ENCODE data around the gene EXOC7.
"Not testable (repeated sequence)": the region's sequence is repeated elsewhere in the genome, so short reads cannot be mapped to it uniquely, and the experiment has no call there.

EXOC7 gene

GRCh38 chr17:76085731-76086366 lies 17.7 kb downstream of the EXOC7 start:
- no peak for DNase-seq

DNA sequence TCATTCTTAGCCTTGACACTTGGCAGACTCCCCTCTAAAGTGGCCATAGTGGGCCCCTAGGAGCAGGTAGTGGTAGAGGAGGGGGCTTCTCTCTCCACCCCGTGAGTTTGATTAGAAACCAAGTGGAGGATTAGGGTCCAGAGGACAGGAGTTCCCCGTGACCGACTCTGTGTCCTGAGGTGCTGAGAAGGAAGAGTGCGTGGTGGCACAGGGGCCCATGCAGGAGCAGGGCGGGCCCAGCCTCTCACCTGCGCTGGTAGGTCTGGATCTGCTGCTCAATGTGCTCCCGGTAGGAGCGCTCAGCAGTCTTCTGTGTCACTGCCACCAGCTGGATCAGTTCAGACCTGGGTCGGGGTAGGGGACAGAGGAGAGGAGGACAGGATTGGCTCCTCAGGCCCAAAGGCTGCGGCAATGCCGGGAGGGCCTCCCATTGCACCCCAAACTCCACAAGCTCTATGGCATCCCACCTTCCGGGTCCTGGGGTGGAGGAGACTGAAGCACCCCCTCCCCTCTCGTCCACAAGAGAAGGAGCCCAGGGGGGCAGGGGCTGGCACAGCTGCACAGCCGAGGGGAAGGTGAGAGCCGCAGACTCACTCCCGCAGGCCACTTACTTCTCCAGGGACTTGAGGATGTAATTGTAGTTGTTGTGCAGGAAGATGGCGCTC lies 18.4 kb downstream of the EXOC7 start:
- DNase-seq = no peak

GRCh38 chr17:76083536-76084182 lies 19.9 kb downstream of the EXOC7 start:
- no peak for DNase-seq

DNA sequence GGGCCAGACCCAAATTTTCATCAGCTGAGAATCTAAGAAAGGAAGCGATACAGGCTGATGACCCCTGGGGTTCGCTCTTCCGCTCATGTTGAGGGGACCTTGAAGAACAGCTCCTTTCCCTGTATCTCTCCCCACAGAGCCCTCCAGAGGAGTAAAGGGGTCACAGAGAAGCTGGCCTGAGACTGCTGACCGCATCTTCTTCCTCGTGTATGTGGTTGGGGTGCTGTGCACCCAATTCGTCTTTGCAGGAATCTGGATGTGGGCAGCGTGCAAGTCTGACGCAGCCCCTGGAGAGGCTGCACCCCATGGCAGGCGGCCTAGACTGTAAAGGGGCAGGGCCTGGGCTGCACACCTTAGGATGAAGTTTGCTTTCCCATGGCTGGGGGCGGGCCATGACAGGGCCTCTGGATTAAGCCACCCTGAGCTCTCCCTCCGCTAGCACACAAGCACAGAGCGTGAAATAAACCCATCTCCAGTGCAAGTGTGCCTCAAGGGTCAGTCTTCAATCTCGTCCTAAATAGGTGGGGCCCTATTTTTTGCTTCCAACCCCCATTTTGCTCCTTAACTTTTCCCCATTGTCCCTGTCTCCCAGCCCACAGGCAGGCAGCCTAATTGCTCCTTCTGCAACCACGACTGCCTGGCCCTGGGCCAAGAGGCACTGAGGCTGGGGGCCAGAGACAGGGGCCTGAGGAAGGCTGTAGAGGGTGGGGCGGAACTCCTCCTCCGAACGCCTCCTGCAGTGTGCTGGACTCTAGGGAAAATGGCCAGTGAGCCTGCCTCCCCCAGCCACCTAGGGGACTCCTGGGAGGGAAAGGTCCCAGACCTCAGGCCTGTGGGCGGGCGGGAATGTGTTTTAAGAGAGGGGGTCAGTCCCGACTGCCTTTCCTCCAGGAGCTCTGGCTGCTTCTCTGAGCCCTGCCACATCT lies 21.0 kb downstream of the EXOC7 start:
- no peak for DNase-seq

GRCh38 chr17:76081295-76082210 lies 22.0 kb downstream of the EXOC7 start:
- DNase-seq = no peak

GRCh38 chr17:76080768-76081287 lies 22.8 kb downstream of the EXOC7 start:
- DNase-seq = no peak

- DNase-seq = no peak
These were observed 23.4 kb downstream of the EXOC7 start for GRCh38 chr17:76079956-76080767.

DNA sequence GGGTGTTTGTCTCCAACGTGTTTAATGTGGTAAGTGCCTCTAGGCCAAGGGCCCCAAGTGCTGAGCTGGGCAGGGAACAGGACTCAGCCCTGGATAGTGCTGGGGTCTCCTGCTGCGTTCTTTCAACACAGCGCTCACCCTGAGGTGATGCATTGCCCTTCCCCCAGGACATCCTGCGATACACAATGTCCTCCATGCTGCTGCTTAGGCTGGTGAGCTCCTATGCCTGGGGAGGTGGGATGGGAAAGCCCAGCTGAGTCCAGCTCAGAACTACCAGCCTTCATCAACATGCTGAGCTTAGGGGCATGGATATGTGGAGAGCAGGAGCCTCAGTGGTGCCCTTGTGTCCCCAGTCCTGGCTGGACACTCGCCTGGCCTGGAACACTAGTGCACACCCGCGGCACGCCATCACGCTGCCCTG lies 24.0 kb downstream of the EXOC7 start:
- DNase-seq = no peak

DNA sequence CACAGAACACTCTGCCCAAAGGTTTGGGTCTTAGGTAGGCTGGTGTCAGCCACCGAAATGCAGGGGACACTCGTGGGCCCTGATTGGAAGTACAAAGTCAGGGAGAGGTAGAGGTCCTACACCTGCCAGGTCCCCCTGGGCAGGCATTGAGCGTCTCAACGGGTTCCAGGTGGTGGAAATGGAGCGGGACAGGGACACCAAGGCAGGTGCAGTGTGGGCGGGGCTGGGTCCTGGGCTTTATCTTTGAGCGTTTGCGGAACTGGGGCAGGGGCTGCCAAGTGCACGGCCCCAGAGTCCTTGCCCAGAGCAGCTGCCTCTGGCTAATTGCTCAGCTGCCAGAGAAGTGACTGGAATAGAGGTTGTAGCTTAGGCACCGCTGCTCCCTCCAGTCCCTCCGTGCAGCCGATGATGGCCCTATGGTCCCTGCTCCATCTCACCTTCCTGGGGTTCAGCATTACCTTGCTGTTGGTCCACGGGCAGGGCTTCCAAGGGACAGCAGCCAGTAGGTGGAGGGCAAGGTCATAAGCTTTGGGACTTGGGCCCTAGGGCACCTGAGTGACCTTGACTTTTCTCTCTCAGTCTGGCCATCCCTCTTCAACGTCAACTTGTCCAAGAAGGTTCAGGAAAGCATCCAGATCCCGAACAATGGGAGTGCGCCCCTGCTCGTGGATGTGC lies 24.6 kb downstream of the EXOC7 start, which contains the start of gene ZACN:
TSS of gene ZACN (plus strand) at position 323 of the 675 bp plus-strand sequence. CDS start at position 406, 83 bp downstream.
- DNase-seq = no peak

- DNase-seq = not testable (repeated sequence)
These were observed 25.2 kb downstream of the EXOC7 start for GRCh38 chr17:76078370-76078769.

DNA sequence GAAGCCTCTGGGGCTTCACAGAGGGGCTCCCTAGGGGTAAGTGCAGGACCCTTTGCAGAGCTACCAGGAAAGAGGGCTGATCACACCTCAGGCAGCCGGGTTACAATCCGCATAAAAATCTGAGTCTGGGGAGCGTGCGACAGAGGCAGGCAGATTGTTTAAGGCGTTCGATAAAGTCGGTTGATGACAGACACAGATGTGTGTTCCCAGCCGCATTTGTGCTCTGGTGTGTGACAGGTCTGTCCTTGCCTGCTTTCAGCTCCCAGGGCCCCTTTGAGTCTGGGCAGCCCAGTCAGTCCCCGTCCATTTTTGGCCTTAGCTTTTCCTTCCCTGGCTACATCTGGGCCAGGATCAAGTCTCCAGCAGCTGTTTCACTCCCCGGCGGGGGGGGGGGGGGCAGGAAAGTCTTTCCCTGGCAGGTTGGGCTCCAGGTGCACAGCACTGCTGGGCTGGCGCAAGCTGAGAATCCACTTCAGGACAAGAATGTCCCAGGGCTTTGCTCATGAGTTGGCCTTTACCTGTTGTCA lies 25.9 kb downstream of the EXOC7 start:
- DNase-seq = no peak

DNA sequence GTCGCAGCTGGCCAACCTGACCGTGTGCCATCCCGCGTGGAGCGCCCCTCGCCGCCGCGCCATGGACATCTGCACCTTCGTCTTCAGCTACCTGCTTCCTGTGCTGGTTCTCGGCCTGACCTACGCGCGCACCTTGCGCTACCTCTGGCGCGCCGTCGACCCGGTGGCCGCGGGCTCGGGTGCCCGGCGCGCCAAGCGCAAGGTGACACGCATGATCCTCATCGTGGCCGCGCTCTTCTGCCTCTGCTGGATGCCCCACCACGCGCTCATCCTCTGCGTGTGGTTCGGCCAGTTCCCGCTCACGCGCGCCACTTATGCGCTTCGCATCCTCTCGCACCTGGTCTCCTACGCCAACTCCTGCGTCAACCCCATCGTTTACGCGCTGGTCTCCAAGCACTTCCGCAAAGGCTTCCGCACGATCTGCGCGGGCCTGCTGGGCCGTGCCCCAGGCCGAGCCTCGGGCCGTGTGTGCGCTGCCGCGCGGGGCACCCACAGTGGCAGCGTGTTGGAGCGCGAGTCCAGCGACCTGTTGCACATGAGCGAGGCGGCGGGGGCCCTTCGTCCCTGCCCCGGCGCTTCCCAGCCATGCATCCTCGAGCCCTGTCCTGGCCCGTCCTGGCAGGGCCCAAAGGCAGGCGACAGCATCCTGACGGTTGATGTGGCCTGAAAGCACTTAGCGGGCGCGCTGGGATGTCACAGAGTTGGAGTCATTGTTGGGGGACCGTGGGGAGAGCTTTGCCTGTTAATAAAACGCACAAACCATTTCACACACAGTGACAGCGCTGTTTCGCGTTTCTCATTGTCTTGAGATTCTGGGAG lies 26.6 kb downstream of the EXOC7 start:
- no peak for DNase-seq

GRCh38 chr17:76076146-76076764 lies 27.3 kb downstream of the EXOC7 start:
- no peak for DNase-seq

DNA sequence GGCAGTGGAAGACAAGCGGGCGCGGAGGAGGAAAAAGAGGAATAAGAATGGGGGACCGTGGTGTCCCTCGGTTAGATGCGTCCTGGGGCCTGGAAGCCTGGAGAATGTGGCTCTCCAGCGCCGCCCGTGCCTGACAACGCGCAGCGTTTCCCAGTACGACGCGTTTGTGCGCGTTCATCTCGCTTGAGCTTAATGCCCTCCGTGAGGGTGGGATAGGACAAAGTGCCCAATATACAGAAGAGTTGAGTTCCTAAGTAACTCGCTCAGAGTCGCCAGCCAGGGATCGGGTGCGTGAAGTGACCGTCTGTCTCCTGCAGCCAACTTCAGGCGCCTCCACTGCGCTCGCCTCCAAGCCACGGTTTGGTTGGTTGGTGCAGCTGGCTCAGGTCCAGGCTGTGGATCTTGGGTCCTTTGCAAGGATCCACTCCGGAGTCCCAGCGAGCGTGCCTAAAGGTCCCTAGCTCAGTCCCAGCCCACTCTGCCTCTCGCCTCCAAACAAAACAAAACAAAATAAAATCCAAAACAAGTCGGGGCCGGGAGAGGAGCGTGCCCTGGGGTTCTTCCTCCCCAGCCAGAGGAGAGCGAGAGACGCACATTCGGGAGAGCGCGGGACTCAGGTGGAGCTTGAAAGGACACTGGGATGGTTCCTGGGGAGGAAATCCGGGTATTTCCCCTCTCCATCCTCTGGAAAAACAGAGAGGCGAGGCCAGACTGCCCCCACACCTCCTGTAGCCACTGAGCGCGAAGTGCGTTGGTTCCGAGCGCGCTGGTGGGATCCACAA lies 28.0 kb downstream of the EXOC7 start:
- DNase-seq = no peak

- no peak for DNase-seq
These were observed 28.9 kb downstream of the EXOC7 start, which contains the start of gene GALR2 for GRCh38 chr17:76074390-76075363. Gene GALR2, plus strand, starts transcription at chr17:76074781. Its CDS starts 103 bp downstream, at chr17:76074884.

Measured in activated CD4-positive, CD25-positive, alpha-beta regulatory T cell (primary cell).